PFSK-1 (cell line): ENCODE data around the gene ANXA1.

ENCODE experiments used
- FOXP2 ChIP-seq: optimal IDR thresholded peaks from 2 replicates; pipeline ENCODE3; 2011; ENCODE audit warnings: borderline replicate concordance, control low read depth, inconsistent platforms; ENCODE audit not compliant: insufficient read depth; ENCODE audit errors: extremely low read length, extremely low read depth
- POLR2AphosphoS5 ChIP-seq: IDR thresholded peaks from 2 replicates; pipeline ENCODE4 v1.6.1; 2012; ENCODE audit warnings: low read depth, mild to moderate bottlenecking, control low read depth, low read length, moderate library complexity
- SIN3A ChIP-seq: IDR thresholded peaks from 2 replicates; pipeline ENCODE4 v1.6.1; 2012; ENCODE audit warnings: mild to moderate bottlenecking, low read length, moderate library complexity, borderline replicate concordance; ENCODE audit not compliant: insufficient read depth
- TAF1 ChIP-seq: IDR thresholded peaks from 2 replicates; pipeline ENCODE4 v1.6.1; 2012; ENCODE audit warnings: low read length, control low read depth, borderline replicate concordance; ENCODE audit not compliant: insufficient read depth
- TF ChIP-seq, protein P1 (sequence below), 2 experiments: IDR thresholded peaks; 2 replicates each; pipeline versions ENCODE4 v1.6.1 to v1.8.0; 2011 to 2012; ENCODE audit warnings: low read depth in 2 of 2, low read length in 2 of 2, control low read depth in 1 of 2, inconsistent platforms in 1 of 2, mild to moderate bottlenecking in 1 of 2, moderate library complexity in 1 of 2; ENCODE audit not compliant: insufficient read depth in 1 of 2

DNA sequence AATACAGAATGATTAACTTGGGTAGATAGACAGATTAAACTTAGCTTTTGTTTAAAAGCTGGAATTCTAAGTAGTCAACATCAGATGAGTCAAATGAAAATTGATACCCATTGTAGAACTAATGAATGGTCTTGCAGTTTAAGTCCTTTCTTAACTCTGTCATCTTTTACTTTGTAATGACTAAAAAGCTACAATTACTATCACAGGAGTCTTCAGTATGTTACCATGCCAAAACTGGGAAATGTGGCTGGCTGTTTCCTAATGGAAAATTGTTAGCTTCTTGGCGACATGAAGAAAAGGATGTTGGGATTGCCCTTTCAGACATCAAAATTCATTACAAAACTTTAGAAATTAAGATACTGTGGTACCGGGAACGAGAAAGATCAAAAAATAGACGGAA is 20.2 kb upstream of the ANXA1 start:
- TF ChIP-seq SIN3A, result no peak
- TF ChIP-seq, protein P1, sequence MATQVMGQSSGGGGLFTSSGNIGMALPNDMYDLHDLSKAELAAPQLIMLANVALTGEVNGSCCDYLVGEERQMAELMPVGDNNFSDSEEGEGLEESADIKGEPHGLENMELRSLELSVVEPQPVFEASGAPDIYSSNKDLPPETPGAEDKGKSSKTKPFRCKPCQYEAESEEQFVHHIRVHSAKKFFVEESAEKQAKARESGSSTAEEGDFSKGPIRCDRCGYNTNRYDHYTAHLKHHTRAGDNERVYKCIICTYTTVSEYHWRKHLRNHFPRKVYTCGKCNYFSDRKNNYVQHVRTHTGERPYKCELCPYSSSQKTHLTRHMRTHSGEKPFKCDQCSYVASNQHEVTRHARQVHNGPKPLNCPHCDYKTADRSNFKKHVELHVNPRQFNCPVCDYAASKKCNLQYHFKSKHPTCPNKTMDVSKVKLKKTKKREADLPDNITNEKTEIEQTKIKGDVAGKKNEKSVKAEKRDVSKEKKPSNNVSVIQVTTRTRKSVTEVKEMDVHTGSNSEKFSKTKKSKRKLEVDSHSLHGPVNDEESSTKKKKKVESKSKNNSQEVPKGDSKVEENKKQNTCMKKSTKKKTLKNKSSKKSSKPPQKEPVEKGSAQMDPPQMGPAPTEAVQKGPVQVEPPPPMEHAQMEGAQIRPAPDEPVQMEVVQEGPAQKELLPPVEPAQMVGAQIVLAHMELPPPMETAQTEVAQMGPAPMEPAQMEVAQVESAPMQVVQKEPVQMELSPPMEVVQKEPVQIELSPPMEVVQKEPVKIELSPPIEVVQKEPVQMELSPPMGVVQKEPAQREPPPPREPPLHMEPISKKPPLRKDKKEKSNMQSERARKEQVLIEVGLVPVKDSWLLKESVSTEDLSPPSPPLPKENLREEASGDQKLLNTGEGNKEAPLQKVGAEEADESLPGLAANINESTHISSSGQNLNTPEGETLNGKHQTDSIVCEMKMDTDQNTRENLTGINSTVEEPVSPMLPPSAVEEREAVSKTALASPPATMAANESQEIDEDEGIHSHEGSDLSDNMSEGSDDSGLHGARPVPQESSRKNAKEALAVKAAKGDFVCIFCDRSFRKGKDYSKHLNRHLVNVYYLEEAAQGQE (IDR thresholded peaks at IDR 0.05; ENCODE audit: insufficient read depth in 1 of 2, low read depth in 2 of 2, low read length in 2 of 2), result no peak
- no peak for TF ChIP-seq POLR2AphosphoS5
- TF ChIP-seq TAF1, result no peak
- TF ChIP-seq FOXP2, result no peak
